Upper lobe of left lung (tissue), 4 donors: ENCODE results near the gene TMEM74B.

Experiments
- CTCF ChIP-seq, 6 experiments: fragments of 450-650 bp in 4 of 6; fragments of 200-600 bp in 2 of 6; sonication (generic) in 2 of 6; IDR thresholded peaks; one replicate each; pipeline ENCODE4 v1.5.1; 2016 to 2019; ENCODE audit warnings: antibody characterized with exemption in 6 of 6
- POLR2A ChIP-seq, 4 donors: fragments of 450-650 bp; IDR thresholded peaks; one replicate each; pipeline ENCODE4 v1.5.1; 2016 to 2017; ENCODE audit warnings: antibody characterized with exemption in 4 of 4, mild to moderate bottlenecking in 2 of 4

GRCh38 chr20:1130847-1131246 lies 53.9 kb downstream of the TMEM74B start:
- TF ChIP-seq CTCF (IDR thresholded peaks at IDR 0.05) (no peak), POLR2A (IDR thresholded peaks at IDR 0.05) (no peak)
